ENCODE data around the gene SELE.

GRCh38 chr1:169727307-169727706, 6.6 kb downstream of the SELE start:
- TF ChIP-seq, protein P1, sequence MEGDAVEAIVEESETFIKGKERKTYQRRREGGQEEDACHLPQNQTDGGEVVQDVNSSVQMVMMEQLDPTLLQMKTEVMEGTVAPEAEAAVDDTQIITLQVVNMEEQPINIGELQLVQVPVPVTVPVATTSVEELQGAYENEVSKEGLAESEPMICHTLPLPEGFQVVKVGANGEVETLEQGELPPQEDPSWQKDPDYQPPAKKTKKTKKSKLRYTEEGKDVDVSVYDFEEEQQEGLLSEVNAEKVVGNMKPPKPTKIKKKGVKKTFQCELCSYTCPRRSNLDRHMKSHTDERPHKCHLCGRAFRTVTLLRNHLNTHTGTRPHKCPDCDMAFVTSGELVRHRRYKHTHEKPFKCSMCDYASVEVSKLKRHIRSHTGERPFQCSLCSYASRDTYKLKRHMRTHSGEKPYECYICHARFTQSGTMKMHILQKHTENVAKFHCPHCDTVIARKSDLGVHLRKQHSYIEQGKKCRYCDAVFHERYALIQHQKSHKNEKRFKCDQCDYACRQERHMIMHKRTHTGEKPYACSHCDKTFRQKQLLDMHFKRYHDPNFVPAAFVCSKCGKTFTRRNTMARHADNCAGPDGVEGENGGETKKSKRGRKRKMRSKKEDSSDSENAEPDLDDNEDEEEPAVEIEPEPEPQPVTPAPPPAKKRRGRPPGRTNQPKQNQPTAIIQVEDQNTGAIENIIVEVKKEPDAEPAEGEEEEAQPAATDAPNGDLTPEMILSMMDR (IDR thresholded peaks at IDR 0.05; ENCODE audit: low read depth, low read length, missing input control) = no peak
- TF ChIP-seq TAF1 (conservative IDR thresholded peaks at IDR 0.05) (no peak), RXRA (IDR thresholded peaks at IDR 0.05) (peak; percentile 54 to 85), JUND (IDR thresholded peaks at IDR 0.05) (peak in 1 of 2 donors; percentile 31), GABPA (IDR thresholded peaks at IDR 0.05 in 1 of 2, conservative IDR thresholded peaks at IDR 0.05 in 1 of 2) (no peak)
